Natural killer cell (primary cell): ENCODE data around the gene BSND. TPM values are rescaled to one million over a fixed set of nuclear protein-coding genes. Genes with fewer than 3 reads are reported as not detected.

Experiments
- ATAC-seq, 3 donors: fragments of 150-1000 bp in 2 of 3; fragments of 200-7000 bp in 1 of 3; cut with Tn5 transposase; 1 replicate in 1 of 3; 2 replicates in 2 of 3; pipeline ENCODE4 v1.10.0; 2021; ENCODE audit warnings: mild to moderate bottlenecking in 2 of 3, moderate library complexity in 2 of 3
- DNase-seq, 2 donors: peaks; one replicate each; pipeline versions ENCODE4 v3.0.0 to v3.0.0-alpha.2; 2013 to 2021; ENCODE audit warnings: mixed read lengths in 1 of 2
- H3K27ac ChIP-seq: one replicate; pipeline ENCODE4 v1.5.1; 2013; ENCODE audit warnings: mild to moderate bottlenecking, low read length
- H3K27me3 ChIP-seq: one replicate; pipeline ENCODE4 v1.6.1; 2013; ENCODE audit warnings: low read length; ENCODE audit not compliant: control insufficient read depth, insufficient read depth
- H3K36me3 ChIP-seq: one replicate; pipeline ENCODE4 v1.6.1; 2013; ENCODE audit warnings: low read length; ENCODE audit not compliant: control insufficient read depth, insufficient read depth
- H3K4me1 ChIP-seq: one replicate; pipeline ENCODE4 v1.6.1; 2013; ENCODE audit warnings: low read length; ENCODE audit not compliant: control insufficient read depth, insufficient read depth
- H3K4me3 ChIP-seq: one replicate; pipeline ENCODE4 v1.5.1; 2013; ENCODE audit warnings: low read length
- H3K9me3 ChIP-seq: one replicate; pipeline ENCODE4 v1.6.1; 2013; ENCODE audit warnings: low read length; ENCODE audit not compliant: control insufficient read depth, insufficient read depth
- H3K27ac Mint-ChIP-seq, 2 donors: one replicate each; pipeline ENCODE4 v1.8.0; 2022; ENCODE audit warnings: mild to moderate bottlenecking in 2 of 2, mixed read lengths in 2 of 2, moderate library complexity in 1 of 2
- H3K27me3 Mint-ChIP-seq, 2 donors: one replicate each; pipeline ENCODE4 v1.8.0; 2022; ENCODE audit warnings: low read depth in 2 of 2, mixed read lengths in 2 of 2
- H3K36me3 Mint-ChIP-seq: one replicate; pipeline ENCODE4 v1.8.0; 2022; ENCODE audit warnings: mixed read lengths
- H3K4me1 Mint-ChIP-seq, 2 donors: one replicate each; pipeline ENCODE4 v1.8.0; 2022; ENCODE audit warnings: mixed read lengths in 2 of 2
- H3K4me3 Mint-ChIP-seq: one replicate; pipeline ENCODE4 v1.8.0; 2022; ENCODE audit warnings: mild to moderate bottlenecking, moderate library complexity, mixed read lengths
- H3K9me3 Mint-ChIP-seq, 2 donors: one replicate each; pipeline ENCODE4 v1.8.0; 2022; ENCODE audit warnings: mixed read lengths in 2 of 2
- WGBS: methylation state at CpG from one replicate; pipeline ENCODE4 v1.1.7; 2013; ENCODE audit warnings: missing lambda C conversion rate; ENCODE audit not compliant: insufficient coverage; 5-methylcytosine and 5-hydroxymethylcytosine counted together
- intact Hi-C: fragments of 100-400 bp; cut with micrococcal nuclease; formaldehyde crosslinking; loops from one replicate; pipeline ENCODE4 v1.14.2; 2022
- total RNA-seq, 4 donors: library from RNA; stranded (reverse); fragments of 120-200 nt in 1 of 4; gene quantifications; one replicate each; pipeline versions ENCODE4 v1.2.3 to v1.2.4, GENCODE V29; 2013 to 2022
- TF ChIP-seq, protein P1 (sequence below): fragments of 200-600 bp; IDR thresholded peaks from one replicate; pipeline ENCODE4 v1.8.0; 2022; ENCODE audit warnings: antibody characterized with exemption

The BSND gene
- total RNA-seq, 3 donors from 2014 or later (not counting 1 experiment from before 2014, with no cell fraction given): not detected

DNA sequence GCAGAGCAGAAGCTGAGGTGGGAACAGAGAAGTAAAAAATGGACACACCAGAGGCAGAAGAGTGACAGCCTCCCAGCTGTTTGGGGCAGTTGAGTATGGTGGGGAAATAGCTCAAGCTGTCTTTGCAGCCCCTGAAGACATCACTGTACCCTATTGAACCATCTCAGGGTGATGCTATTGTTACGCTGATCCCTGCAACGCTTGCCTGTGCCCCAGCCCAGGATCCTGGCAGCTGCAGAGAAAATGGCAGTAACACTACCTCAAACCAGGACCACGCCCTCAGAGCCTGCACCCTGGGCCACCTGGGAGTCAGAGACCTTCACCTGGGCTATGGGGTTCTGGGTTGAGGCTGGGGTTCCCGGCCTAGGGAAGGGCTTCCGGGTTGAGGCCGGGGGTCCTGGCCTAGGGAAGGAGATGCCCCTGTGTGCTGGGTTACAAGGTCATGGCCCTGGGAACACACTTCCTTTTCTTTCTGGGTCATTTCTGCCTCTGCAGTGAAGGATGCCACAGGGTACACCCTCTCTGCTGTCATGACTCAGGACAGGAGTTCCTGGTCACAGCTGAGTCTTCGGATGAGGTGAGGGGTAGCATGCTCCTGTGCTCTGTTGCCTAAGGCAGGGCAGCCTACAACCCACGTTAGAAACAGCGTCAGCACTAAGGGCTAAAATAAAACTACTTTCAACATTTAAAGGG, 11.6 kb downstream of the BSND start:
- WGBS: 92% methylated on average over 9 of the region's 9 CpGs
- no peaks in the 10 kb centered on the region for H3K36me3 Mint-ChIP-seq
- Histone ChIP-seq H3K27ac (no peak overlapping the region), H3K4me1 (no peaks in the 10 kb centered on the region), H3K4me3 (no peak overlapping the region), H3K9me3 (no peaks in the 10 kb centered on the region), H3K36me3 (no peaks in the 10 kb centered on the region), H3K27me3 (no peaks in the 10 kb centered on the region)
- TF ChIP-seq, protein P1, sequence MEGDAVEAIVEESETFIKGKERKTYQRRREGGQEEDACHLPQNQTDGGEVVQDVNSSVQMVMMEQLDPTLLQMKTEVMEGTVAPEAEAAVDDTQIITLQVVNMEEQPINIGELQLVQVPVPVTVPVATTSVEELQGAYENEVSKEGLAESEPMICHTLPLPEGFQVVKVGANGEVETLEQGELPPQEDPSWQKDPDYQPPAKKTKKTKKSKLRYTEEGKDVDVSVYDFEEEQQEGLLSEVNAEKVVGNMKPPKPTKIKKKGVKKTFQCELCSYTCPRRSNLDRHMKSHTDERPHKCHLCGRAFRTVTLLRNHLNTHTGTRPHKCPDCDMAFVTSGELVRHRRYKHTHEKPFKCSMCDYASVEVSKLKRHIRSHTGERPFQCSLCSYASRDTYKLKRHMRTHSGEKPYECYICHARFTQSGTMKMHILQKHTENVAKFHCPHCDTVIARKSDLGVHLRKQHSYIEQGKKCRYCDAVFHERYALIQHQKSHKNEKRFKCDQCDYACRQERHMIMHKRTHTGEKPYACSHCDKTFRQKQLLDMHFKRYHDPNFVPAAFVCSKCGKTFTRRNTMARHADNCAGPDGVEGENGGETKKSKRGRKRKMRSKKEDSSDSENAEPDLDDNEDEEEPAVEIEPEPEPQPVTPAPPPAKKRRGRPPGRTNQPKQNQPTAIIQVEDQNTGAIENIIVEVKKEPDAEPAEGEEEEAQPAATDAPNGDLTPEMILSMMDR: no peak
- no peaks in the 10 kb centered on the region for H3K9me3 Mint-ChIP-seq
- H3K4me3 Mint-ChIP-seq: no peak overlapping the region
- H3K27ac Mint-ChIP-seq: no peak overlapping the region
- H3K4me1 Mint-ChIP-seq: no peaks in the 10 kb centered on the region
- intact Hi-C loops: no loop called here
- DNase-seq (no peak), ATAC-seq (peak in 1 of 3 donors; percentile 14)
- H3K27me3 Mint-ChIP-seq: peaks cover 11 to 16% of the 10 kb centered on the region in 2 donors

DNA sequence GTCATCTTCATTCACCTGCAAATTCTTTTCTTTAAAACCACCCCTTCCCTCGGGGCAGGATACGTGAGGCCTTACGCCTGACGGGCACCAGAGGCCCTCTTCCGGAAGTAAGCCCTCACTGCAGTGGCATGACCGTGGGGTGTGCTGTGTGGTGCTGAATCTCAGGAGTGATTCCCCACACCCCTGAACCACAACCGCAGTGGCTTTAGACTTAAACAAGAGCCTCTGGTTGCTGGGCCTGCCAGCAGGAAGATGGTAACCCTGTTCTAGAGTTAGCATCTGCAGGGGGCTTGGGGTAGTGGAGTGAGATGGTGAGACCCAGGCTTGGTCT, 12.1 kb downstream of the BSND start:
- peak in 1 of 2 donors; percentile 22 for DNase-seq
- intact Hi-C loops: no loop called here
- no peak overlapping the region for H3K27ac ChIP-seq
- peak in 2 of 3 donors; percentile 47 to 89 for ATAC-seq
- H3K27me3 Mint-ChIP-seq: peaks cover 17 to 20% of the 10 kb centered on the region in 2 donors
- no peak overlapping the region for H3K4me3 ChIP-seq
- no peaks in the 10 kb centered on the region for H3K36me3 ChIP-seq
- no peaks in the 10 kb centered on the region for H3K36me3 Mint-ChIP-seq
- no peaks in the 10 kb centered on the region for H3K4me1 Mint-ChIP-seq
- H3K9me3 ChIP-seq: no peaks in the 10 kb centered on the region
- TF ChIP-seq, protein P1: no peak
- H3K27ac Mint-ChIP-seq: no peak overlapping the region
- H3K27me3 ChIP-seq: no peaks in the 10 kb centered on the region
- 88% methylated on average over 6 of the region's 7 CpGs for WGBS
- no peaks in the 10 kb centered on the region for H3K9me3 Mint-ChIP-seq
- no peaks in the 10 kb centered on the region for H3K4me1 ChIP-seq
- H3K4me3 Mint-ChIP-seq: no peak overlapping the region

DNA sequence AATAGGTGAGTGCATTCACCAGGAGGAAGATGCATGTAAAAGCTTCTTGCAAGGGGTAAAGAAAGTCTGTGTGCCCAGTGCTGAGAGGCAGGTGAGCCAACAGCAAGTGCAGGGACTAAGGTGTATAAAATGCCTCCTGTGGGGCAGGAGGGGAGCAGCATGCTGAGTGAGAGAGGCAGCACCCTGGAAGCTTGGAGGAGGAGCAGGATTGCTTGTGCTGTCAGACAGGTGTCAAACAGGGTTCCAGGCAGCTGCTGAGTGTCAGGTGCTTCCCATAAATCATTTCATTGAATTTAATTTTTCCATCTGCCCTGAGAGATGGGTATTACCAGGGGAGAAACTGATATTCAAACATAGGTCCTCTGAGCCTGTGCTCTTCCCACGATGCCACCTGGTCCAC, 13.9 kb downstream of the BSND start:
- Histone ChIP-seq H3K27ac (no peak overlapping the region), H3K9me3 (no peaks in the 10 kb centered on the region), H3K4me1 (no peaks in the 10 kb centered on the region), H3K36me3 (no peaks in the 10 kb centered on the region), H3K27me3 (no peaks in the 10 kb centered on the region), H3K4me3 (no peak overlapping the region)
- DNase-seq (no peak), ATAC-seq (no peak)
- no peaks in the 10 kb centered on the region for H3K36me3 Mint-ChIP-seq
- no peak overlapping the region for H3K4me3 Mint-ChIP-seq
- no peaks in the 10 kb centered on the region for H3K4me1 Mint-ChIP-seq
- no peaks in the 10 kb centered on the region for H3K9me3 Mint-ChIP-seq
- no peak overlapping the region for H3K27ac Mint-ChIP-seq
- TF ChIP-seq, protein P1: no peak
- intact Hi-C loops: no loop called here
- WGBS: 100% methylated on average over 1 of the region's 1 CpG
- H3K27me3 Mint-ChIP-seq: peaks cover 22 to 29% of the 10 kb centered on the region in 2 donors

- Histone ChIP-seq H3K9me3 (no peaks in the 10 kb centered on the region), H3K36me3 (no peaks in the 10 kb centered on the region), H3K4me3 (no peak overlapping the region), H3K27me3 (no peaks in the 10 kb centered on the region), H3K27ac (no peak overlapping the region), H3K4me1 (no peaks in the 10 kb centered on the region)
- Mint-ChIP-seq H3K36me3 (no peaks in the 10 kb centered on the region), H3K27ac (no peak overlapping the region), H3K27me3 (peaks cover 23 to 29% of the 10 kb centered on the region in 2 donors), H3K9me3 (no peaks in the 10 kb centered on the region), H3K4me3 (no peak overlapping the region), H3K4me1 (no peaks in the 10 kb centered on the region)
- TF ChIP-seq, protein P1: no peak
- intact Hi-C loops: no loop called here
- WGBS: 93% methylated on average over 5 of the region's 5 CpGs
- ATAC-seq (no peak), DNase-seq (no peak)
Measured at GRCh38 chr1:55015123-55015522, 16.4 kb downstream of the BSND start.
